ENCODE results near the gene COL6A3.
"Not testable (repeated sequence)": the region's sequence is repeated elsewhere in the genome, so short reads cannot be mapped to it uniquely, and the experiment has no call there.

The COL6A3 gene

DNA sequence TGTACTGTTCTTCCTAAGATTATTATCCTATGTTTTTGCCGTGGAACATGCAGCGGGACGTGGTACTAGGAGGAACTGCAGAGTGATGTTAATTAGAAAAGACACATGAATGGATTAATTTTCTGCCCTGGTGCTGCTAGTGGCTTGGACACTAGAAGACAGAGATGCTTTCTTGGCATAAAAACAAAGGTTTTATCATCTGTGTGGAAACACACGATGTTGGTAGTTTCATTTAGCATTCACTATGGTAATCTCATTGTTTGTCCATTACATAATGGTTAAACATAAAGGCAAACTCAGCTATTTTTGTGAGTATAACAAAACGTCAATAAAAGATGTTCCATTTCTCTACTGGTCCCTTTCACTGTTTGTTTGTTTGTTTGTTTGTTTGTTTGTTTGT is 22.8 kb downstream of the COL6A3 start:
- in situ Hi-C loops (cut with MboI; ENCODE audit: low sequenced_read_pairs) = no loop called here

DNA sequence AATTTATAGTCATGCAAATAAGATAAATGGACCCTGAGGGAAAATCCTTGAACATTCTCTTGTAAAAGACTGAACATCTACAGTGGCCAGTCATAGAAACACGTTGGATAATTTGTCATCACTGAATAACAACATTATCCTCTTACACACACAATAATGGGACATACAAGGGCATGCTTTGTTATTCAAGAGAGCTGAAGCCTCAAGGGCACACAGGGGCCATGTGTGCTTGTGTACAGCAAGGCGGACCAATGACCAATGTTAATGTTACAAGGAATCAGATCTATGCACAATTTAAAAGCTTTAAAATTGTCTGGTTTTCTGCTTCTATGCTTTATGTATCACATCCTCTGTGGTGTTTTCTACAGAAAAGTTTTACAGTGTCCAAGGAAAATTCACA is 23.7 kb downstream of the COL6A3 start:
- in situ Hi-C loops (cut with MboI; ENCODE audit: low sequenced_read_pairs) = no loop called here

DNA sequence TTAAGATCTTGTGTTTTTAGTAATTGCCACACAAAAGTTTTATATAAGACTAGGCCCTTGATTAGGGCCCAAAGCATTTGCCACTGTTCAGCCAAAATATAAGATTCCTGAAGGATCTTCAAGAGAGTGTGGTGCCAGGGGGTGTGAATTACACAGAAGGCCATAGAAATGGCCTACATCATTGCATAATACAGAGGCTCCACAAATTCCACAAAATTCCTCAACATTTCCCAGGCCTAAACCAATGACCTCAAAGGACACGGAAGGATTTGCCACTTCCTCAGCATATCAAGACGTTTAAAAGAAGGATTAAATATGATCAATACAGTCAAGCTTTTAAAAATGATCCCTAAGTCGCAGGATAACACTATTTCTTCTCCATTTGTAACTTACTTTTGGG is 24.1 kb downstream of the COL6A3 start:
- in situ Hi-C loops (cut with MboI; ENCODE audit: low sequenced_read_pairs) = no loop called here

DNA sequence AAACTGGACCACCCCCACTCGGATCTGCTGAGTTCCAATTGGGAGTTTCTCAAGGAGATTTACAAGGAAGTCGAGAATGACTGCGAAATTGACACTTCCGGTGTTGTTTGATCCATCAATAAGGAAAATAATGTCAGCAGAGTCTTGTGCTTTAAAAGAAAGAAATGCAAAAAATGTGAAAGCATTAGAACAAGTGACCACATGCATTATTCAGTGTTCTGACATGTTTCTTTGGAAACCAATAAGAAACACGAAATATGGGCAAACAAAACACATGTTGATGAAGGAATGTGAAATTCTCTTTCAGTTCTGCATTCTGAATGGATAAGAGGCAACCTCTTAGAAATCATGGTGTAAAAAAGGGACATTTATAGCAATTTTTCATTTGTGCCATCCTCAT is 25.9 kb downstream of the COL6A3 start:
- in situ Hi-C loops (cut with MboI; ENCODE audit: low sequenced_read_pairs) = no loop called here

DNA sequence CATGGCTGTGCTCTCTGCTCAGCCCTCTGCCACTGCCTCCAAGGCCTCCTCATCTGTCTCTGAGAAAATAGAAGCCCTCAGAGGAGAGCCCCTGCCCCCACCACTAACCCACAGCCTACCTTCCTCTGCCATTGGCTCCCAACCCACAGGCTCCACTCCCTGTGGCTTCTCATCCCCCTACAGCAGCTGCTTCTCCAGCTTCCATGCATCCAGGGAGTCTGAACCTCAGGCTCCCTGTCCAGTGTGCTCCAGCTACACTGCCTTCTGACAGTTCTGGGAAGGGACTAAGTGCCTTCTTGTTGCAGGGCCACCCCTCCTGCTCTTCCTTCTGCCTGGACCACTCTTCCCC is 29.3 kb downstream of the COL6A3 start:
- in situ Hi-C loops (cut with MboI; ENCODE audit: low sequenced_read_pairs) = no loop called here

GRCh38 chr2:237383991-237384671 is 29.8 kb downstream of the COL6A3 start:
- in situ Hi-C loops (cut with MboI; ENCODE audit: low sequenced_read_pairs) = no loop called here

DNA sequence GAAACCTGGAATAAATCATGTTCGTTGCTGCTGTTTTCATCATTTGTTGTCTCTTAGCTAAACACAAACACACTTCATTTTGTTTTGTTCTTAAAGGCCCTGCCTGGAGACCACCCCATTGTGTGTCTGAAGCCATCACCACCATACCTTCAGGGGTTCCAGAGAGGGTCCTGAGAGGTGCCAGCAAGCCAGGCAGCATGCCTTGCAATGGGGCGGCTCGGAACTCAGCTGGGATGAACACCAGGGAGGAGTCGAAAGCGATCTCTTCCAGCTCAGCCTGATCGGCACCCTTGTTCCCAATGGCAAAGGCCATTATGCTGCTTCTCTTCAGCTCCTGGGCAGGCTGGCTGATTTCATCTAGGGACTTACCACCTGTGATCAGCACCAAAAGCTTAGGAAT is 33.2 kb downstream of the COL6A3 start:
- in situ Hi-C loops (cut with MboI; ENCODE audit: low sequenced_read_pairs) = no loop called here

DNA sequence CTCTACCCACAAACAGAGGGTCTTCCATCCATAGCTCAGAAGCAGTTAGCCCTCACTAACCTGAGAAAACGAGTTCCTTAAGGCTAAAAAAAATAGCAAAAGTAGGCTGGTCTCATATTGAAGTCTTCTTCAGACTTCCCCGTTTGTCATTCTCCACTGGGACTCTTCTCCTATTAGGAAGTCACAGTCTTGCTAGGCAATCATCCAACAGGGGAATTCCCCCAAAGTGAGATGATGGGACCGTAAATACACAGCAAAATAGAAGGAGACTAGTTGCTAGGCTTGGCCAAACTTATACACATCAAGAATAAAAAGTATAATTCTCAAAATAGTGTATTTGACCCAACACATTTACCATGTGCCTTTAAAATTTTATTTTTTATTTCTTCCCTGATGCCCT is 34.3 kb downstream of the COL6A3 start:
- in situ Hi-C loops (cut with MboI; ENCODE audit: low sequenced_read_pairs) = no loop called here

- in situ Hi-C loops (cut with MboI; ENCODE audit: low sequenced_read_pairs) = no loop called here
These were observed 35.3 kb downstream of the COL6A3 start for GRCh38 chr2:237378650-237379049.

GRCh38 chr2:237374284-237375060 is 39.5 kb downstream of the COL6A3 start:
- in situ Hi-C loops (cut with MboI; ENCODE audit: low sequenced_read_pairs) = no loop called here

- in situ Hi-C loops (cut with MboI; ENCODE audit: low sequenced_read_pairs) = no loop called here
These were observed 42.1 kb downstream of the COL6A3 start for GRCh38 chr2:237371856-237372255.

DNA sequence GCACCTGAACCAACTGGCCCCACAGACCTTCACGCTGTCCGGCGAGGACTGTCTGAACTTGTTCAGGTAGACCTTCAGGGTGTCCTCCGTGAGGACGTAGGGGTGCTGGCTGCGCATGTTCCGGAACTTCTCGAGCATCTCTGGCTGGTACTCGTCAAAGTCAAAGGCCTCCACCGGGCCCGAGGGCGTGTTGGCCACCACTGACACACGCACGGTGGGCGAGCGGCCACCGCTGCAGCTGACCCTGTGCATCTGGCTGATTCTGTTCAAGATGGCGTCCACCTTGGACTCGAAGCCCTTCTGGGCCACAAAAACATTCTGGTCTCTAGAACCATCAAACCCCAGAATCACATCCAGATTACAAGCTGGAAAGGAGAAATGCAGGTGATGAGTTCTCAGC is 48.3 kb downstream of the COL6A3 start:
- in situ Hi-C loops (cut with MboI; ENCODE audit: low sequenced_read_pairs) = no loop called here

GRCh38 chr2:237364655-237365054 is 49.3 kb downstream of the COL6A3 start:
- in situ Hi-C loops (cut with MboI; ENCODE audit: low sequenced_read_pairs) = no loop called here

- in situ Hi-C loops (cut with MboI; ENCODE audit: low sequenced_read_pairs) = no loop called here
These were observed 52.6 kb downstream of the COL6A3 start for GRCh38 chr2:237361194-237362004.

DNA sequence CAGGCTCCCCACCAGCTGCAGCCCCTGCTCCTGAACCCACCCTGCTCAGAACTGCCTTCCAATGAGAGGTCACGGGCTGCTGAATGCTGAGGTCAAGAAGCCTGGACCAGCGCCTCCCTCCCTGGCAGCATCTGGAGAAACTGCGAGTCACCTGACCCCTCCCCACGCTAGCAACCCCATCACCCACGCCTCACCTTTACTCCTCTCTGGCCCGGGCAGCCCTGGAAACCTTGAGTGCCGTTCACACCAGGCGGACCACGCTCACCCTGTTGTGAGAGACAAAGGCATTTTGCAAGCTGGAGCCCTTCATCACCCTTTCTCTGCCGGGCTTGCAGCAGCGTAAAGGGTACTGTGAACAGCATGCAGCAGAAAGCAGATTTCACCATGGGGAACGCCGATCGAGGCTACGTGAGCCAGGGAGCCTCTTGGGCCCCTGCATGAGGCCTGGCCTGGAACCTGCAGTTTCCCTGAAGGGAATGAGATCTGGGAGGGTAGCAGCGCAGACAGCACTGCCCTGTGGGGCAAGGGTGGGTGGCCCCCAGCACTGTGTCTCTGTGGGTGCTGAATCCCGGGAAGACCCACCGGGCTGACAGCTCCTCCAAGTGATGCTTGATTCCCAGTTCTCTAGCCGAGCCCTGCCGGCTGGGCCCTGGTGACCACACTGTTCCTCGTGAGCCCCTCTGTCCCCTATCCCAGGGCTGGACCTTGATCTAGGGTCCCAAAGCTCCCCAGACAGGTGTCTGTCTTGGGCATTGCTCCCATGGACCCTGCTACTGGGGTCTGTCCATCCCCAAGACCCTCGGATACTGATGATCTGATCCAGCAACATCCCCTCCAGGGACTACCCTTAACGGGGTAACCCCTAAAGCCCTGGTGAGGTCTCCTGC is 53.8 kb downstream of the COL6A3 start:
- in situ Hi-C loops (cut with MboI; ENCODE audit: low sequenced_read_pairs) = no loop called here

DNA sequence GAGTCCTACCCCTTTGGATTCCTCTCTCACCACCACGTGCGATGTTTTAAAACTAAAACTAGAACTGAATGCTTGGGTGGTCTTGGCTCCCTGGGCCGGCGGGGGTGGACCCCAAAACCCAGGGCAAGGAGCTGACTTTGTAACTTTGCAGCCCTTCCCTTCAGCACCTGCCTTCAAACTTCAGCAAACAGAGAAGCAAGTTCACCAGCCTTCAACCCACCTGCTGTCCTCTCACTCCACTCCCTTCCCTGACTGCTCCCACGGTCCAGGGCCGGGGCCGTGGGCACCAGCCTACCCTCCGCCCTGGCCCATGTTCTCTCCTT is 54.5 kb downstream of the COL6A3 start:
- in situ Hi-C loops (cut with MboI; ENCODE audit: low sequenced_read_pairs) = no loop called here

DNA sequence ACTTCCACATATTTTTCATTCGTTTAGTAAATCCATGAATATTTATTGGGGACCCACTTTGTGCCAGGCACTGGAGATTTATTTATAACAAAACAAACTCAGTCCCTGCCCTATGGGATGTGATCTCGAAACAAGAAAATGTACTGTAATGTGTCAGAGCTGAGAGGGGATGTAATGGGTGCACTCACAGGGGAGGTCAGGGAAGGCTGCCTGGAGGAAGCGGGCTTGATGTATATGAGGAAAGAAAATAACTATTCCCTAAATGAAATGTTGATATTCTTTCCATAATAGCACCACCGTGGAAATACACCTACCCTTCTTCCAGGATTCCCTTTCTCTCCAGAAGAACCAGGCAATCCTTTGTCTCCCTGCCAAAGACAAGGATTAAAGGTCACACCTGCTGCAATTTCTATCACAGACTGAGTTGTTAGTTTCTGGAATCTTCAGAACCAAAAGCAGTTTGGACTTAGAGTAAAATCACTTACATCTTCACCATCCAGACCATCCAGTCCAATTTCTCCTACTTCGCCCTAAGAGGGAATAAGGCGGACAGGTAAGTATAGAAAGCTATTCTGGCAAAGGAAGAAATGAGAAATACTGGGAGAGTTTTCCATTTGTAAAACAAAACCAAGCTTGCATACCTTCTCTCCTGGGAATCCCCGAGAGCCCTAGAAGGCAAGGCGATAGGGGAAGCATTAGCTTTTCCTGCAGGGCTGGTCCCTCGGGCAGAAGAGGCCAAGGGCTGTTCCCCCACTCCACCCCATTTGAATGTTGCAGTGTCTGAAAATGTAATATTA is 55.0 kb downstream of the COL6A3 start:
- in situ Hi-C loops (cut with MboI; ENCODE audit: low sequenced_read_pairs) = no loop called here

DNA sequence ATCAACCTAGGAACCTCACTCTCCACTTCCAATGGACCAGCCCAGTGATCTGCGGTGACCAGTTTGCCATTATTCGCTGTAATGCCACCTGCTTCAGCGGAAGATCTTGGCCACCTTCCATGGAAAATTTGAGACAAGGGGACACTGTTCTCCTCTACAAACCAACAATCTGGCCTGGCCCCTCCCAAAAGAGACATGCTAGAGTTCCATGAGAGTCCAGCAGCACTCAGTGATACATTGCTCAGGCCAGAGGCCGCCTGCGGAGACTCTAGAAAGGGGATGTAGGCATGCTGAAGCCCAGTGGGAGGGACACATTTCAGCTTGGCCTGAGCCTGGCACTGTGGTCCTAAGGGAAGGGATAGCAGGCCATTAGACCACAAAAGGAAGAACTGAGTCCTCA is 58.3 kb downstream of the COL6A3 start:
- in situ Hi-C loops (cut with MboI; ENCODE audit: low sequenced_read_pairs) = no loop called here

- in situ Hi-C loops (cut with MboI; ENCODE audit: low sequenced_read_pairs) = no loop called here
These were observed 59.1 kb downstream of the COL6A3 start for GRCh38 chr2:237354892-237355291.

- in situ Hi-C loops (cut with MboI; ENCODE audit: low sequenced_read_pairs) = not testable (repeated sequence)
These were observed 59.8 kb downstream of the COL6A3 start for GRCh38 chr2:237354172-237354571.

Data from HL-60/S4 treated with phorbol 12-myristate 13-acetate at 8.2 ng/mL for 4 days and 3 days (cell line).